Astrocyte of the spinal cord (primary cell): ENCODE measurements around the gene ADAD2.

Source experiments
- DNase-seq: peaks from one replicate; pipeline ENCODE4 v3.0.0; 2011; ENCODE audit warnings: low read depth, low spot score
- H3K4me3 ChIP-seq: 2 replicates; pipeline ENCODE4 v1.5.1; 2011; ENCODE audit warnings: low read depth, mild to moderate bottlenecking, low read length, moderate library complexity
- in situ Hi-C: cut with HindIII; loops from 2 replicates; pipeline ENCODE4 v1.10.0; 2017; ENCODE audit warnings: low sequenced_read_pairs
- TF ChIP-seq, protein P1 (sequence below): IDR thresholded peaks from 2 replicates; pipeline ENCODE4 v1.5.1; 2012; ENCODE audit warnings: low read depth, mild to moderate bottlenecking, low read length, inconsistent platforms

The ADAD2 gene

DNA sequence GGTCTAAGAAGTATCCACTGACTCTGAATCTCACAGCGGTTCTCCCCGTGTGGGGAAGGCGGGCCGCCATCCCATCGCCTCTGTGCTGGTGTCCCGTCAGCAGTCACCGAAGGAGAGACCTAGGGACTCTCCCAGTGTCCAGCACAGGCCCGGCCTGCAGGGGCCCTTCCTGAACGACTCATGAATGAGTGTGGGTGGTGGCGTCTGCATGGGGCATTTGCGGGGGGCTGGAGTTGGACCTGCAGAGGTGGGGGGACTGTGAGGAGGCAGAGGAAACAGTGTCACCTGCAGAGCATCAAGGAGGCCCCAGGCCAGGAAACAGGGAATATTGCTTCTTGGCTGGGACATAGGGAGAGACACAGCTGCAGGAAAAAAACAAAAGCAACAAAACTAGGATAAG, 38.5 kb downstream of the ADAD2 start:
- TF ChIP-seq, protein P1, sequence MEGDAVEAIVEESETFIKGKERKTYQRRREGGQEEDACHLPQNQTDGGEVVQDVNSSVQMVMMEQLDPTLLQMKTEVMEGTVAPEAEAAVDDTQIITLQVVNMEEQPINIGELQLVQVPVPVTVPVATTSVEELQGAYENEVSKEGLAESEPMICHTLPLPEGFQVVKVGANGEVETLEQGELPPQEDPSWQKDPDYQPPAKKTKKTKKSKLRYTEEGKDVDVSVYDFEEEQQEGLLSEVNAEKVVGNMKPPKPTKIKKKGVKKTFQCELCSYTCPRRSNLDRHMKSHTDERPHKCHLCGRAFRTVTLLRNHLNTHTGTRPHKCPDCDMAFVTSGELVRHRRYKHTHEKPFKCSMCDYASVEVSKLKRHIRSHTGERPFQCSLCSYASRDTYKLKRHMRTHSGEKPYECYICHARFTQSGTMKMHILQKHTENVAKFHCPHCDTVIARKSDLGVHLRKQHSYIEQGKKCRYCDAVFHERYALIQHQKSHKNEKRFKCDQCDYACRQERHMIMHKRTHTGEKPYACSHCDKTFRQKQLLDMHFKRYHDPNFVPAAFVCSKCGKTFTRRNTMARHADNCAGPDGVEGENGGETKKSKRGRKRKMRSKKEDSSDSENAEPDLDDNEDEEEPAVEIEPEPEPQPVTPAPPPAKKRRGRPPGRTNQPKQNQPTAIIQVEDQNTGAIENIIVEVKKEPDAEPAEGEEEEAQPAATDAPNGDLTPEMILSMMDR: no peak
- no peak overlapping the region for H3K4me3 ChIP-seq
- DNase-seq: no peak
- in situ Hi-C loops: no loop called here

DNA sequence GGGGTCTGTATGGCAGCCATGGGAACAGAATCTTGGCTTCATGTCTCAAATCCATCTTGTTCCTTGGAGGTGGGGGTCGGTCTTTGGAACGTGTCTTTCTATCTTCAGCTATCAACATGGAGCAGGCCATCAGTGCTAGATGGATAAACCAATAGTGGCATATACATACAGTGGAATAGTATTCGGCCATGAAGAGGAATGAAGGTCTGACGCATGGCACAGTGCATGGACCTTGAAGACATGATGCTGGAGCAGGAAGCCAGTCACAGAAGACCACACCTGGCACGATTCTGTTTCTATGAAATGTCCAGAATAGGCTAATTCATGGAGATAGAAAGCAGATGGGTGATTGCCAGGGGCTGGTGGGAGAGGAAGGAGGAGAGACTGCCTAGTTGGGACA, 41.1 kb downstream of the ADAD2 start:
- in situ Hi-C loops: no loop called here
- TF ChIP-seq, protein P1: no peak
- no peak overlapping the region for H3K4me3 ChIP-seq
- no peak for DNase-seq

DNA sequence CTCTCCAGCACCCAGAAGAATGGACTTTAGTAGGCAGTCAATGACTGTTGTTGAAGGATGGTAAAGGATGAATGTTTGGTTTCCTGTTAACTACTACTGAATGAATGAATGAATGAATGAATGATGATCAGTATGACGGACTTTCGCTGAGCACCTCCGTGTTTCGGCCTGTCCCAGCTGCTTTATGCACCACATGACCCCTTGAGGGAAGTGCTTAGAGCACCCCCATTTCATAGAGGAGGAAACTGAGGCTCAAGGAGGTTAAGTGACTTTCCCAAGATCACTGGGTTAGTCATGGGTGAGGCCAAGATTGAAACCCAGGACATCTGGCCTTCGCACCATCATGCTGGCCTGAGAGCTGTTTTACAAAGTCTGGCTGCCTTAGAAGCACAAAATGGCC, 42.0 kb downstream of the ADAD2 start:
- H3K4me3 ChIP-seq: no peak overlapping the region
- in situ Hi-C loops: no loop called here
- TF ChIP-seq, protein P1: no peak
- no peak for DNase-seq

DNA sequence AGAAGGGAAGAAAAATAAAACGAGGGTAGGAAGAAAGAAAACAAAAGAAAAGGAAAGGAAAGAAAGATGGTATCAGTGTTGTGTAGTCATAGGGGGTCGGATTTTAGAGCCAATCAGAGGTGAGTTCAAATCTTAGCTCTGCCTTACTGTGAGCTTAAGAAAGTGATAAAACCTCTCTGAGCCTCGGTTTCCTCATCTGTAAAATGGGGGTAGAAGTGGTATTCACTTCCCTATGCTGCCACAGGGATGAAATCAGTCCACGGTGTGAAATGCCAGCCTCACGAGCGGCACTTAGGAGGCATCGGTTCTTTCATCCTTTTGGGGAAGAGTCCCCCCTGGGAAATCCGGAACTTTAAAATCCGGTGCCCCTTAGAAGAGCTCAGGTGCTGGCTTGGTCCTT, 42.8 kb downstream of the ADAD2 start:
- TF ChIP-seq, protein P1: no peak
- H3K4me3 ChIP-seq: no peak overlapping the region
- no peak for DNase-seq
- in situ Hi-C loops: no loop called here

DNA sequence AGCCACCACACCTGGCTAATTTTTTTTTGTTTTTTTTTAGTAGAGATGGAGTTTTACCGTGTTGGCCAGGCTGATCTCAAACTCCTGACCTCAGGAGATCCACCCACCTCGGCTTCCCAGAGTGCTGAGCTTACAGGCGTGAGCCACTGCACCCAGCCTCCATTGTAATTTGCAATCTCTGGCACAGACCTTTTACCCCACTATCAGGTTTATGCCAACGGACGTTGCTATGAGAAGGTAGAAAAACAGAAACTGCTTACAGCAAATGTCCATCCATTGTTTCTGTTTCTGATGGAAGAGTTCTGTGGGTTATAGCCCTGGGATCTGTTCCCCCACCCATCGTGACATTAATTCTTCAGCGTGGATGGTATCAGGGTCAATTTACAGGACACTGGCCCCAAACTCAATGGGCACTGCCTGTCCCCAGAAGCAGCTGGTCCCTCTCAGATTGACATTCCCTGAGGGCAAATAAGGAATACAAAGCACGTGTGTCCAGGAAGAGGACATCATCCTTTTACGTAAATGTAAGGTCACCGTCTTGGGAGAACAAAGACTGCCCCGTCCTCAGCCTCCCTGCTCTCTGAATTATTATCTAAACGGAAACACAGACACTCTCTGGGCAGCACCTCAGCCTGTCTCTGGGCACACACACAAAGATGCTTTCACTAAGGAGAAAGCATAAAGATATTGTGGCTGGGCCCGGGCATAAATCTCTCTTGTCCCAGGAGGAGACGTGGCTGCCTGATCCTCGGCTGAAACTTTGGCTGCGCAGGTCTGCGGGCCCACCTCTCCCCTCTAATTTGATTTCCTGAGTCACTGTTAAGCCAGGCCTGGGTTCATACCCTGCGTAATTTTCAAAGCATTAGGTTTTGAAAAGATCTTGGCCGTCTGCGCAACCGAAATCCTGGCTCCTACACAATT, 43.6 kb downstream of the ADAD2 start:
- in situ Hi-C loops: no loop called here
- H3K4me3 ChIP-seq: no peak overlapping the region
- DNase-seq: peak; percentile 6
- TF ChIP-seq, protein P1: no peak

DNA sequence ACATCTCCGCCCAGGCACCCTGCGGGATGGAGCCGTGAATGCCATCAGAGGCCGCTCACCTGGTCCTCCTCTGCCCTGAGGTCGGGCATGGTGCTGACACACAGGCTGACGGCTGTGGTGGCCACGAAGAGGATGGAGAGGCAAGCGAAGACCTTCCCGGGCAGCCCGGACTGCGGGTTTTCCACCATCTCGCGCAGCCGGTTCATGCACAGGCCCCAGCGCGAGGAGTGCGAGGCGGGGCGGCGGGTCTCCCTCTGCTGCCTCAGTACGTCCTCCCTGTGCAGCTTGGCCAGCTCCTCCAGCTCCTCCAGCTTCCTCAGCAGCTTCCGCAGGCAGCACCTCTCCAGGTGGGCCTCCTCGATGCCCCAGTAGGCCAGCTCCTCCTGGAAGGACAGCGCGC, 45.7 kb downstream of the ADAD2 start:
- H3K4me3 ChIP-seq: no peak overlapping the region
- DNase-seq: no peak
- in situ Hi-C loops: no loop called here
- TF ChIP-seq, protein P1: no peak
